CD4-positive, alpha-beta T cell treated with Interleukin-4 for 1 hour (primary cell): ENCODE results near the gene ZNF528.
A peak's percentile ranks its signal among the peaks of the same experiment; 100 is the strongest.

Source experiments
- DNase-seq, 2 donors: peaks; one replicate each; pipeline ENCODE4 v3.0.0-alpha.2; 2020 to 2022

ZNF528 gene

DNA sequence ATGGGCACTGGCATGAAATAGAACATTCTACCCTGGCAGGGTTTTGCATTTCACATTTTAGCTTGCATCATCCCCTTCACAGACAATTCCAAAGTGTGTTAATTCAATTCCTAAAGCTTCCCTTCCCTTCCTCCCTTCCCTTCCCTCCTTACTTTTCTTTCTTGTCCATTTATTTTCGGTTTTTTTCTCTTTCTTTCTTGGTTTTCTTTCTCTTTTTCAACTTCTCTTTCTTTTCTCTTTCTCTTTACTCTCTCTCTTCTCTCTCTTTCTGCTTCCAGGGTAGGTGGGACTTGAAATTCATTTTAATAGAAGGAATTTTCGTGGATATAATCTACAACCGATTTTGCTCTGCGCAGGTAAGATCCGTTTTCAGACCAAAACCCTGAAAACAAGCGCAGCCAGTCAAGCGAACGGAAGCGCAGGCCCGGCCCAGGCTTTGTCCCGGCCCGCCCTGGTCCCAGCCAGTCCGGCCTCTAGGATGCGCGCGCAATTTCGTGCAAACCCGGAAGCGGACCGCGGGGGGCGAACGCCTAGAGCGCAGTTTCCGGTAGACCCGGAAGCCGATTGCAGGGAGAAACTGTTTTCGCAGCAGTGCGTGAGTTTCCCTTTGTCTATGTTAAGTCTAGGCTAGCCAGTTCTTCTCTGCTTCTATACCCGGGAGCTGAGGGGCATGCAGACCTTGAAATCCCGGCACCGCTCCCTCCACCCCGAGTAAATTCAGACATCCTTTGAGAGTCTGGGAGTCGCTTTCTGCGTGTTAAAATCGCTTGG, at the start of gene ZNF528:
Gene ZNF528, plus strand, starts transcription at position 540 of the 771 bp plus-strand sequence. CDS start 4,165 bp downstream, outside the sequence.
- peak; percentile 92 to 93 for DNase-seq

DNA sequence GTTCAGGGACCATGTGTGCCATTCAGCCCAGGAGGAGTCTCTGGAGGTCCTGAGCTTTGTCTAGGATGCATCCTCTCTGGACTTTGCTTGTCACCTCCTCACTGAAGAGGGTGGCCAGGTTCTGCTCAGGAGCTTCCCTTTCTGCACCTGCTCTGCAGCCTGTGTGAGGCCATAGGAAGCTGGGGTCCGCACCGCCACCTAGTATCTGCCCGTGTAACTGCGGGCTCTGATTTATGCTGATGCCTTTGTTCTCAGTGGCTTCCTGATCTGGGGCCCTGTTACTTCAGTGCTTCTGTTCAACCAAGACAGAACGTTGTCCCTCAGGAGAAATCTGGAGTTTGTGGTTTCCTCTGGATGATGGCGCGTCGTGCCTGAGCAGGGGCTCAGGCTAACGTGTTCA, 46.1 kb upstream of the ZNF528 start:
- no peak for DNase-seq

DNA sequence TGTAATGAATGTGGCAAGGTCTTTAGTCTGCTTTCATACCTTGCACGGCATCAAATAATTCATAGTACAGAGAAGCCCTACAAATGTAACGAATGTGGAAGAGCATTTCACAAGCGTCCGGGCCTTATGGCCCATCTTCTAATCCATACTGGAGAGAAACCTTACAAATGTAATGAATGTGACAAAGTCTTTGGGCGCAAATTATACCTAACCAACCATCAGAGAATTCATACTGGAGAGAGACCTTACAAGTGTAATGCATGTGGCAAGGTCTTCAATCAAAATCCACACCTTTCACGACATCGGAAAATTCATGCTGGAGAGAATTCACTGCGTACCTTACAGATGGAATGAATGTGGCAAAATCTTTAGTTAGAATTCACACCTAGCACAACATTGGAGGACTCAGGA, 31.2 kb upstream of the ZNF528 start:
- no peak for DNase-seq

DNA sequence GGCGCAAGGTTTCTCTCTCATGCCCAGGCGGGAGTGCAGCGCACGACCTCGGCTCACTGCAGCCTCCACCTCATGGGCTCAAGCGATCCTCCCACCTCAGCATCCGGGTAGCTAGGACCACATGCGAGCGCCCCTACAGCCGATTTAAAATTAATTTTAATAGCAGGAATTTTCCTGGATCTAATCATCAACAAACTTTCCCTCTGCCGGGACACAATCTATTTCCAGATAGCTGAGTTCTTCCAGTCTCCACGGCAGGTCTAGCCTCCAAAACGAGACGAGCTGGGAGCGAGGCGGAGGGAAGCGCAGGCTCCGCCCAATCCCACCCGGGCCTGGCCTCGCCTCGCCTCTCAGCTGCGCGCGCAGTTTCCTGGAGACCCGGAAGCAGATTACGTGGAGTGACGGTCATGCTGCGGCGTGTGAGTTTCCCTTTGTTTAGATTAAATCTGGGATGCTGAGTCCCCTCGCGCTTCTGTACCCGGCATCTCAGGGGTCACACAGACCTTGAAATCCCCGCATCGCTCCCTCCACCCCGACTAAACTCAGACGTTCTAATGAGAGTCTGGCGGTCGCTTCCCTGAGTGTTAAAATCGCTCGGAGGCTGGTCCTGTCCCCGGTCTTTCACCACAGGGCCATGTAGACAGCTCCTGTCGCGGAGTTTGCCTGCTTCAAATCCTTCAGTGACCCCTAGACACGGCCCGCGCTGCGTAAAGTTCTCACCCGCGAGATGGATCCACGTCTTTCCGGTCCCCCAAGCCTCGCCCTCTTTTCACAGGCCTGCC, 27.9 kb upstream of the ZNF528 start, which contains the start of gene ZNF880:
Gene ZNF880, plus strand, starts transcription at position 365 of the 782 bp plus-strand sequence. Its CDS starts 43 bp downstream, at position 408.
- DNase-seq, result peak; percentile 91

DNA sequence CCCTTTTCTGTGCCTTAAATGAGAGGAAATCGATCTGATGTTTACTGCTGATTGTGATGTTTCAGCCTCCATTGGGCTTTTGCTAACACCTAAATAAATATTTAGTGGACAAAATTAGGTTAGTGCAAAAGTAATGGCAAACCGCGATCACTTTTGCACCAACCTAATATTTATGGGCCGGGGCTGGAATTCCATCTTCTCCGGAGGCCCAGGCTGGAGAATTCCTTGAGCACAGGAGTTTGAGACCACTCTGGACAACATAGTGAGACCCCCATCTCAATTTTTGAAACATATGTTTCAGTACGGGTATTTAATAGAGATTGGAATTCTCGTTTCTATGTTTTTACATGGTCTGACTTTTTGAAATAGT, 27.3 kb upstream of the ZNF528 start:
- no peak for DNase-seq

DNA sequence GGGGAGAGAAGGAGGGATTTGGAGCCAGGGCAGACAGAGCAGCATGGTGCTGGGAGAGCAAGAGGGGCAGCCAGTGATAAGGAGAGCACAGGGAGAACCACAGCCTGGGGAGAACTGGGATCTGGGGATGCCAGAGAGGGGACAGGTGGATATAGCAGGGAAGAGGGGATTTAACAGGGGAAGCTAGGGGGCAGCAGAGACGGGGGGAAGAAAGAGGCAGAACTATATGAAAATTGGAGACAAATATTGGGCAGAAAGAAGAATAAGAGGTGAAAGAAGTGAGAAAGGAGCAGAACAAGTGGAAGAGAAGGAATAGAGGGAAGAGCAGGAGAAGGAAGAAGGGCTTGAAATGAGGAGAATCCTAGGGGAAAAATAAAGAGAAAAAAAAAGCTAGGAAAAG, 6.5 kb upstream of the ZNF528 start:
- DNase-seq, result no peak

DNA sequence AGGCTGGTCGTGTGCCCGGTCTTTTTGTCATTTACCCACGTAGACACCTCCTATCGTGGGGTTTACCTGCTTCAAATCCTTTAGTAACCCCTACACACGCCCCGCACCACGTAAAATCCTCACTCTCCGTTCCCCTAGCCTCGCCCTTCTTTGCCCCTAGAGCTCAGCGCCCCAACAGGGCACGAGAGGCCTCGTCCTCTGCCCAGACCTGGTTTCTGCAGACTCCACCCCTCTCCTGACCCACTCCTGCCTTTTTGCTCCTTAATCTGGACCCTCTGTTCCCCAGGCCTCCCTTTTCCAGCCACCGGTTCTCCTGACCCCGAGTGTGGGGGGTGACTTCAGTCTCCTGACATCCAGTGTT, 412 bp downstream of the ZNF528 start:
- DNase-seq, result peak in 1 of 2 donors; percentile 11

DNA sequence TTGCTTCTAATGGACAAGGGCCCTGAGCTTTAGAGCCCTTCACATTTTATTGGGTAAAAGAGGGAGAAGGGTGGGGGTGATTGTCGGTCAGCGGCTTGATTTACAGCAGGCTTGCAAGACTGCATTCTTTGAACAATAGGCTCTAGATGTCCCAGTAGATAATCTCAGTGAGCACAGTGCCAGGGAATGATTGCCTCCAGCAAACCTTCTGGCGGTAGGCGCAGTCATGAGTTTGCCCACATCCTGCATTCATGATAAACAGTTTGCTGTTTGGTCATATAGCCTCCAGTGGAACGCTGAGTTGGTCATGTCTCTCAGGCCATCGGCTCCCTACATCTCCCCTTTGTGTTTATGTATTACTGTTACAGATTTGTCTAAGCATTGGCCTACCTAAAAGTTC, 12.6 kb downstream of the ZNF528 start:
- DNase-seq, result no peak

DNA sequence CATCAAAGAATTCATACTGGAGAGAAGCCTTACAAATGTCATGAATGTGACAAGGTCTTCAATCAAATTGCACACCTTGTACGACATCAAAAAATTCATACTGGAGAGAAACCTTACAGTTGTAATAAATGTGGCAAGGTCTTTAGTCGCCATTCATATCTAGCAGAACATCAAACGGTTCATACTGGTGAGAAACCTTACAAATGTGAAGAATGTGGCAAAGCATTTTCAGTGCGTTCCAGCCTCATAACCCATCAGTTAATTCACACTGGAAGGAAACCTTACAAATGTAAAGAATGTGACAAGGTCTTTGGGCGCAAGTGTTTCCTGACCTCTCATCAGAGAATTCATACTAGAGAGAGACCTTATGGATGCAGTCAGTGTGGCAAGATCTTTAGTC, 18.1 kb downstream of the ZNF528 start:
- DNase-seq, result no peak

DNA sequence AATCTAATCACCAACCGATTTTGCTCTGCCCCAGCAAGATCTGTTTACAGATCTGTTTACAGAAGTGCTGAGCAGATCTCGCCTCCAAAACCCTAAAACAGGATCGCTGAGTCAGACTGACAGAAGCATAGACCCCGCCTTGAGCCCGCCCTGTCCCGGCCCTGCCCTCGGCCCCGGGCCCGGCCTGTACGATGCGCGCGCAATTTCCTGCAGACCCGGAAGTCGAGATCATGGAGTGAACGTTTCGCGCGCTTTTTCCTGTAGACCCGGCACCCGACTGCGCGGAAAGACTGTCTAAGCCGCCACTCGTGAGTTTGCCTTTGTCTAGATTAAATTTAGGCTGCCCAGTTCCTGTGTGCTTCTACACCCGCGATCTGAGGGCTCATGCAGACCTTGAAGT, 31.3 kb downstream of the ZNF528 start, which contains the start of gene ZNF534:
Gene ZNF534, plus strand, starts transcription at position 212 of the 400 bp plus-strand sequence. CDS start 2,327 bp downstream, outside the sequence.
- DNase-seq, result no peak

DNA sequence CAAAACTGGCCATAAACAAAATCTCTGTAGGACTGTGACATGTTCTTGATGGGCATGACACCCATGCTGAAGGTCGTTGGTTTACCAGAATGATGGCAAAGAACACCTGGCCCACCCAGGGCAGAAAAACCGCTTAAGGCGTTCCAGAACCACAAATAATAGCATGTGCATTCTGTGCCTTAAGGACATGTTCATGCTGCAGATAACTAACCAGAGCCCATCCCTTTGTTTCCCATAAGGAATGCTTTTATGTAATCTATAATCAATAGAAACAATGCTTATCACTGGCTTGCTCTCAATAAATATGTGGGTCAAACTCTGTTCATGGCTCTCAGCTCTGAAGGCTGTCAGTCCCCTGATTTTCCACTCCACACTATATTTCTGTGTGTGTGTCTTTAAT, 44.5 kb downstream of the ZNF528 start:
- DNase-seq, result no peak

DNA sequence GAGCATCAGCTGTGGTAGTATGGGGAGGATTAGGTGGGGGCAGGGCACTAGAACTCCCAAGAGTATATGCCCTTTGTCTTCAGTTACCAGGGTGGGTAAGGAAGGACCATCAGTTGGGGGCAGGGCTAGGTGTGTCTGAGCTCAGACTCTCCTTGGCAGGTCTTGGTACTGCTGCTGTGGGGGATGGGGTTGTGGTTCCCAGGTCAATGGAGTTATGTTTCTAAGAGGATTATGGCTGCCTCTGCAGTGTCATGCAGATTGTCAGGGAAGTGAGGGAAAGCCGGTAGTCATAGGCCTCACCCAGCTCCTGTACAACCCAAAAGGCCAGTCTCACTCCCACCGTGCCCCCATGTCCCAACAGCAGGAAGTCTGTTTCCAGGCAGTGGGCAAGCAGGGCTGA, 46.9 kb downstream of the ZNF528 start:
- DNase-seq, result no peak

DNA sequence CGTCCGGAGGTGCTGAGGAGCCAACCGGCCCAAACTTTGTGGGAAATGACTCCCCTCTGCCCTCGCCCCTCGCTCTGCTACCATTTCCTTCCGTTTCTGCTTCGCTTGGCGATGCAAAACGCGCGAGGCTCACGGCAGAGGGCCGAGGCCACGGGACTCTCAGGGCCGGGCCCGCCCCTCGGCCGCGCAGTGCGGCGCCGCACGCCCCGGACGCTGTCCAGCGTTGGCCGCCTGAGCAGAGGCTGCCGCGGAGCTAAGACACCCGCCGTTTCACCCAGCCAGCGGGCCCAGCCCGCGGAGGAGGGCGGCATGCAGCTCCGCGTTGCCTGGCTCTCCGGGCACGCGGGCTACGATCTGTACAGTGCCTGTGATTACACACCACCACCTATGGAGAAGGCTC, 53.6 kb downstream of the ZNF528 start:
- DNase-seq, result no peak

DNA sequence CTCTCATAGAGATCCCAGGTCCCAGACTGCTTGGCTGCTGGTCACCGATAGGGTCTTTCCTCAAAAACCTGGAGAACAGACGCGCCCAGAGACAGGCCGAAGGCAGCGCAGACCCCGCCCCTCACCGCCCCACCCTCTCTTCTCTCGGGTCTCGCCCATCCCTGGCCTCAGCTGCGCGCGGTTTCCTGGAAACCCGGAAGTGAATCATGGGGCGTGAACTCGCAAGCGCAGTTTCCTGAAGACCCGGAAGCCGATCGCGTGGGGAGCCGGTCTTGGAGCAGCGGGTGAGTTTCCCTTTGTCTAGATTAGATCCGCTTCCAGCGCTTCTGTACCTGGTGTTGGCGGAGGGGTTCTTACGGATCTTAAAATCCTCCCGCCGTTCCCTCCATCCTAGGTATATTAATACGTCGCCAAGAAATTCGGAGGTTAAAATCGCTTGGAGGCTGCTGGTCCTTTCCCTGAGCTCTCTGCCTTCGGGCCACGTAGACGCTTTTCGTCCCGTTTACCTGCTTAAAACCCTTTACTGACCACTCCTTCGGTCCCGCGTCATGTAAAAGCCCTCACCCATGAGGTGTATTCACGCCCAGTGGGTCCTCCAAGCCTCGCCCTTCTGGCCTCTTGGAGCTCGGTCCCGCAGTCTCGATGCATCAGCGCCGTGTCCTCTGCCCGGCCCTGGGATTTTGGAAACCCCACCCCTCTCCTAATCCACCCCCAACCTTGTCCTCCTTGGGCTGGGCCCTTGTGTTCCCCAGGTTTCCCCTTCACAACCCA, 55.9 kb downstream of the ZNF528 start, which contains the start of gene ZNF578:
Gene ZNF578, plus strand, starts transcription at position 230 of the 771 bp plus-strand sequence. CDS start 48,293 bp downstream, outside the sequence.
- peak; percentile 71 to 78 for DNase-seq

DNA sequence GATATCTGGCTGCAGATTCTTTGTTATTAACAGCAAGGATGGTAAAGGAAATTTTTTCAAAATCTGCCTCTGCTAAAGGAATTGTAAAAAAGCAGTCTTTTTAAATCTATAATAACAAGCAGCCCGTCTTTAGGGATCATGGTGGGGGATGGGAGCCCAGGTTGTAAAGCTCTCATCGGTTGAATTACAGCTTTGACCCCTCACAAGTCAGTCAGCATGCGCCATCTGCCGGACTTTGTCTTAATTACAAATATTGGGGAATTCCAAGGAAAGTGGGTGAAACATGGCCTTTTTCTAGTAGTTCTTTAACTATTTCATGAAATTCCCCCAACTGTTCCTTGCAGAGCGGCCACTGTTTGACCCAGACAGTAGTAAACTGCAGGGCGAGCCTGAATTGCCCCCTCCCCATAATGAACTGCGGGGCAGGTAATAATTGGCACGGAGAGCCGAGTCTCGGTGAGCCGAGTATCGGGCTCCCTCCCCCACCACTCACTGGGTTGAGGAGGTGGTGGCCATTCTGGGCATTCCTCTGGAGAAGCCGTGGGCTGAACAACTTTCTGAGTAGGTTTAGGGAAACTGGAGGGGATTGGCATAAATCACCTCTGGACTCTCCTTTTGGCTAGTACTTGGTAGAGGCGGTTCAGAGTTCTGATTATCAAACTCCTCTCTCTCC, 67.3 kb downstream of the ZNF528 start:
- no peak for DNase-seq
